DMS 273 (cell line): ENCODE data around the gene GSTCD.
"Not testable (repeated sequence)": the region's sequence is repeated elsewhere in the genome, so short reads cannot be mapped to it uniquely, and the experiment has no call there.

Source experiments
- DNase-seq: peaks from one replicate; lab custom pipeline; 2025; ENCODE audit not compliant: unreplicated experiment; lab: John Stamatoyannopoulos, UW

The GSTCD gene

GRCh38 chr4:105708181-105709080 is at the start of gene GSTCD, which contains the start of gene INTS12:
GSTCD (plus strand) TSS chr4:105708784; CDS start chr4:105717614, 8,830 bp downstream.
INTS12 (minus strand) TSS chr4:105708689; CDS start chr4:105700005, 8,684 bp downstream.
- peak; percentile 95 for DNase-seq

DNA sequence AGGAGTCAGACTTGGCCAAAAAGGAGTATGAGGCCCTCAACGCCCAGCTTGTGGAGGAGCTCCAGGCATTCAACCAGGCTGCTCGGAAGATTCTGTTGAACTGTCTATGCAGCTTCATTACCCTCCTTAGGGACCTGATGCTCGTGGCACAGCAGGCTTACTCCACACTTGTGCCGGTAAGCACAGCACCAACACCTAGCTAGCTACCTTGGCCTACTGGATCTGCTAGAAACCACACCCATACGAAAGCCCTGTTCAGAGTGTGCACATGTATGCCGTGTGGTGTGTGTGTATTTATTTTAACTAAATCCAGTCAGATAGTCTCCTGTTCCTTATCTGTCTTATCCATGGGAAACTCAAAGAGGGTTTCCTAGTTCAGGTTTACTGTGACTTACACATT is 49.4 kb upstream of the GSTCD start:
- no peak for DNase-seq

GRCh38 chr4:105661028-105661427 is 47.6 kb upstream of the GSTCD start:
- DNase-seq: no peak

DNA sequence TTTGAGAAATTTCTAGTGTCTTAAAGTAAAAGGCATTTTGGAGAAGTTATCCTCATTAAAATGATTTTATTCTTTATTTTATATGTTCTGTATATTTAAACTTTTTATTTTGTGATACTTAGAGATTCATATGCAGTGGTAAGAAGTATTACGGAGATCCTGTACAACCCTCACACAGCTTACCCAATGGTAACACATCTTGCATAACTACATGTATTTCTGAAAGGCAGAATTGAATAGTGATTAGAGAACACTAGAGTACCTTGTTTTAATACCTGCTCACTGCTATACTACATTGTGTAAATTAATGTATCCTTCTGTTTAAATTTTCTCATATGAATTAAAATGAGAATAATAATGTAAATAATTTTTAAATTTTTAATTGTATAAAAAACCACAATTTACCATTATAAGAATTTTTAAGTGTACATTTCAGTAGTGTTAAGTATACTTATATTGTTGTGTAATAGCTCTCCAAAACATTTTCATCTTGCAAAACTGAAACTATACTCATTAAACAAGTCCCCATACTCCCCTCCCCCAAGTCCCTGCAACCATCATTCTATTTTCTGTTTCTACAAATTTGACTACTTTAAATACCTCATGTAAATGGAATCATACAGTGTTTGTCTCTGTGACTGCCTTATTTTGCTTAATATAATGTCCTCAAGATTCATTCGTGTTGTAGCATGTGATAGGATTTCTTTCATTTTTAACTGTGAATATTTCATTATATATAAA is 45.5 kb upstream of the GSTCD start:
- DNase-seq: no peak

- peak; percentile 61 for DNase-seq
These were observed 41.9 kb upstream of the GSTCD start for GRCh38 chr4:105666693-105667092.

GRCh38 chr4:105670684-105671083 is 37.9 kb upstream of the GSTCD start:
- no peak for DNase-seq

DNA sequence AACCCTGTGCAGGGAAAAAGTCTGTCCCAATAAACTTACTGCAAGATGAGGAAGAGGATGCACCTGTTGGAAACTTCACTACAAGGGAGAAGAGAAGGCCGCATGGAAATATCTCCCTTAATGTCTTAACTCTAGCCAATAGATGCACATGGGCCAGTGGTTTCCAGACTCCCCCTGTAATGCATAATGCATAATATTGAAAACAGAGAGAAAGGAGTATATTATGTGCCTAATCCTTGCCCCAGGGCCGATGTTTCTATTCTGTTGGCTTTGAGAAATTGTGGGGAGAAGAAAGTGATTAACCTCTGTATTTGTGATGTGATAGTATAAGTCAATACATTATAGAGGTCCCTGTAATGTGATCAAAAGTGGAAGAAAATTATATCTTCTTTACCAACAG is 37.3 kb upstream of the GSTCD start:
- DNase-seq: no peak

DNA sequence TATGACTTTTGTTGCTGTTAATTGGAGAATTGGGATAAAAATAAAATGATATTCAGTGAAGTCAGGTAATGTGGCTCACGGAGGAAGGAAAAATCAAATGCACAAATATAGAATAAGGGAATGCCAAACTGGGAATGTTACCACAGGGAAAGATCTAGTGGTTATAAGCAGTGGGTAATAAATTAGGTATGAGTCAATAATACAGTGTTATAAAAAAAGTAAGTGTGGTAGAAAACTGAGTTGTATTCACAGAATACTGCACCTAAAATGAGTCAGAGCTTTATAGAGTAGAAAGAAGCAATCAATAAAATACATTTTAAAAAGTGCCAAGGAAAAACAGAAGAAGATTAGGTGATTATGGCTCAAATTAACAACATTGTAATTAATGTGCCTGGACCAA is 34.6 kb upstream of the GSTCD start:
- DNase-seq: no peak

- no peak for DNase-seq
These were observed 30.9 kb upstream of the GSTCD start for GRCh38 chr4:105677709-105678108.

GRCh38 chr4:105679186-105679585 is 29.4 kb upstream of the GSTCD start:
- DNase-seq: peak; percentile 32

DNA sequence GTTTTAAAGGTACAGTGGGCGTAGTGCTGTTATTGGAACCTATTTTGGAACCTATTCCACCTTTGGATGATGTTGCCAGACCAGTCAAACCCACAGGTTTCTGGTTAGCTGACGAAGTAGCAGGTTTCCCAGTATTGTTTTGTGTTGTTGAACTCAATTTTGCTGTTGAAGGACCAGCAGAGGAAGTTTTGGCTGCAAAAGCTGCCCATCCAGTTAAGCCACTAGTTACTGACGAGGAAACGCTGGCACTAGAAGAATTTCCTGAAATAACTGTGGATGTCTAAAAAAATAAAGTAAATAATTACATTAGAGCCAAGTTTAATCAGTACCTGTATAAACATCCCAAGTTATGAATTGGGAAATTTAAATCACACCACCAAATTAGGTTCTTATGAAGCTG is 25.5 kb upstream of the GSTCD start:
- DNase-seq: no peak

GRCh38 chr4:105686571-105686970 is 22.0 kb upstream of the GSTCD start:
- no peak for DNase-seq

DNA sequence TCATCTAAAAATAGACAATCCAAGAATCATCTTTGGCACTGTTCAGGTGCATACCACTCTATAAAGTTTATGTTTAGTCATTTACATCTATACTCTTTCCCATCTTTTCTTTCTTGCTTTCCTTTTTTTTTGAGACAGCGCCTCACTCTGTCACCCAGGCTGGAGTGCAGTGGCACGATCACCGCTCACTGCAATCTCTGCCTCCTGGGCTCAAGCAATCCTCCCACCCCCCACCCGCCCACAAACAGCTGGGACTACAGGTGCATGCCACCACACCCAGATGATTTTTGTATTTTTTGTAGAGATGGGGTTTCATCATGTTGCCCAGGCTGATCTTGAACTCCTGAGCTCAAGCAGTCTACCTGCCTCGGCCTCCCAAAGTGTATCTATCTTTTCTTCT is 13.8 kb upstream of the GSTCD start:
- not testable (repeated sequence) for DNase-seq

GRCh38 chr4:105695832-105696231 is 12.8 kb upstream of the GSTCD start:
- not testable (repeated sequence) for DNase-seq

DNA sequence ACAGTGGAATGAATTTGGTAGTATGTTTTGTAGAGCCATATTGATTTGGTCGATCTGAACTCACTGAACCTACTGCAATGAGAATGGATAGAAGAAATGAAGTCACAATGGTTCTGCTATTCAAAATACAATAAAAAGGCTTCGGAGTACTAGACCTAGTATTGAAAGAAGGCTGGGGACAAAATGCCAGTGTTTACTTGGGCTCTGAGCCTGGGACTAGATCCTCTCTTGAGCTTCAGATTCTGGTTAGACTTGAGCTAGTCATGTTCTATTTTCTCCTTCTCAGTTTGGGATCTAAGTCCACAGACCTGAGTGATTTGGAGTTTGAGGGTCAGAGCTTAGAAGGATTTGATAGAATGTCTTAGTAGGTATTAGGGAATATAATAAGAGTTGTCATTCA is 10.0 kb upstream of the GSTCD start:
- no peak for DNase-seq

DNA sequence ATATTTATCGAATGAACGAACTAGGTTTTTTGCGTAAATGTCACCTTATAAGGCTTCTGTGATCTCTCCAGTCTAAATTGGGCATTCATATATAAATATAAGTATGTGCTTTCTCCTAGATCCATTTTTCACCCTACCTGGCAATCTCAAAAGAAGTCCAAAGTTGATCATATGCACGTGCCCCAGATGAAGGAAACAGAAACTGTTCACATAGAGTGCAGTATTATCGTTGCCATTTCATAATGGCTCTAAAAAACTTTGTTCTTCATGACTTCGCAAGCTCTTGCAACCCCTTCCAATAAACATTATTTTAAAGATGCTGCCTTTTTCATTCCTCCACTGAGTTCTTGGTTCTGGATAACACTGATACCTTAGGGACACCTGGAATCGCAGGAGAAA is 803 bp upstream of the GSTCD start:
- DNase-seq: no peak

- peak; percentile 64 for DNase-seq
These were observed 482 bp downstream of the GSTCD start for GRCh38 chr4:105709081-105709450.

- DNase-seq: no peak
These were observed 1.5 kb downstream of the GSTCD start for GRCh38 chr4:105710012-105710600.

DNA sequence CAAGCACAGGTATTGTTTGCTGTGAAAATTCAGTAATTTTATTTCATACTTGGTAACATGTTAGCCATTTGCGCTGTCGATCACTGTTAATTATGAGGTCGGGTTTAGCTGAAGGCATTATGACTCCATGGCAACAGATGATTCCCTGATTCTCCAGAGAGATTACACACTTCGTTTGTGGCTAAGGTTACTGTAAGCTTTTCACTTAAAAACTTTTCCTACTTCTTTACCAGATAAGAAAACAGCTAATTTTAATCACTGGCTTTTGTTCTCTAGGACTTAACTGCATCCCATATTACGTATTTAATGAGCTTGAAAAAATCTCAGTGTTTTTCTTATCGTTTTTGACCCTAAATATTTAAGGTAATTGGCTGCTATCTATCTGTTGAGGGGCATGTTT is 2.1 kb downstream of the GSTCD start:
- DNase-seq: peak; percentile 60

GRCh38 chr4:105712766-105713165 is 4.2 kb downstream of the GSTCD start:
- no peak for DNase-seq

DNA sequence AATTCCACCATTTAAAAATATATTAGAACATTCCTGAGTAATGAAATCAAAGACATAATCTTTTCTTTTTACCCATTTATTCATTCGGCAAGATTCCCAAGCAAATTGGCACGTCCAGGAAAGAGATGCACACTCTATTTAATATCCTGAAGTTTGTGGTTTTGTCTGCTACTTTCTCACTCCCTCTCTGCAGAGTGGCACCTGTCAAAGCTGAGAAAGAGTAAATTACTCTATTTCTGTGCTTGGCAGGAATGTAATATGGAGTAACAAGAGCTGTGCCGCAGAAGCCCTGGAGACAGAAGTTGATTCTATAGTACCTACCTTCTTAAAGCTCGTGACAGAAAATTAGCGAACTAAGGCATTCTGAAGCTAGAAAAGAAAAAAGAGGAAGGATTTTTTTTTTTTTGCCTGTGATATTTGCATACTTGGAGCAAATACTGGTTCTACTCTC is 5.5 kb downstream of the GSTCD start:
- DNase-seq: peak; percentile 5

- DNase-seq: no peak
These were observed 6.3 kb downstream of the GSTCD start for GRCh38 chr4:105714932-105715331.
